Measurements from ENCODE around the gene PIK3CA. TPM values are rescaled to one million over a fixed set of nuclear protein-coding genes. Genes with fewer than 3 reads are reported as not detected.

Gene PIK3CA
- total and polyA plus RNA-seq, 2 experiments from 2014 or later, result 5.1 to 13.4 TPM

- Histone ChIP-seq H3K4me3 (no peak within 1 kb of the TSS), H3K4me2 (no peak within 1 kb of the TSS), H2AFZ (no peak within 1 kb of the TSS), H3K36me3 (ENCODE audit: insufficient read depth) (no peaks in the 10 kb centered on the region), H3K79me2 (replicated peaks; ENCODE audit: insufficient read depth) (0 out of 2 replicates have a peak, but pooled peaks cover 6% of the 10 kb centered on the region), H4K20me1 (replicated peaks; ENCODE audit: insufficient read depth) (no peaks in the 10 kb centered on the region), H3K27me3 (ENCODE audit: insufficient read depth) (no peaks in the 10 kb centered on the region), H3K27ac (ENCODE audit: low read depth) (no peak within 1 kb of the TSS), H3K9me2 (ENCODE audit: insufficient read depth) (no peaks in the 10 kb centered on the region), H3F3A (replicated peaks; ENCODE audit: low read depth) (no peaks in the 10 kb centered on the region), H3K4me1 (ENCODE audit: insufficient read depth) (no peaks in the 10 kb centered on the region)
- H3K4me1 Mint-ChIP-seq, result no peaks in the 10 kb centered on the region
- TF ChIP-seq EZH2phosphoT487 (IDR thresholded peaks at IDR 0.05; ENCODE audit: unreplicated experiment) (no peak), REST (IDR thresholded peaks at IDR 0.05; ENCODE audit: unreplicated experiment) (no peak), ZNF114 (CRISPR knock-in tag; IDR thresholded peaks at IDR 0.05) (no peak), JUNB (IDR thresholded peaks at IDR 0.05; ENCODE audit: unreplicated experiment) (no peak), NANOG (IDR thresholded peaks at IDR 0.05; ENCODE audit: borderline replicate concordance) (no peak), CREB1 (CRISPR knock-in tag; IDR thresholded peaks at IDR 0.05; ENCODE audit: low read depth) (no peak), ZNF462 (CRISPR knock-in tag; IDR thresholded peaks at IDR 0.05) (no peak), EZH2 (IDR thresholded peaks at IDR 0.05; ENCODE audit: low read depth, unreplicated experiment) (no peak), POLR2AphosphoS5 (IDR thresholded peaks at IDR 0.05; ENCODE audit: low read depth) (no peak), ETS1 (IDR thresholded peaks at IDR 0.05) (no peak), STAT1 (IDR thresholded peaks at IDR 0.05; ENCODE audit: unreplicated experiment) (no peak), CTCF (conservative IDR thresholded peaks at IDR 0.05; ENCODE audit: low read depth in 2 of 2) (no peak), ZNF331 (CRISPR knock-in tag; IDR thresholded peaks at IDR 0.05; ENCODE audit: low read depth) (no peak)
- no peaks in the 10 kb centered on the region for H3K9me3 Mint-ChIP-seq
- H3K27me3 Mint-ChIP-seq (ENCODE audit: insufficient read depth, low read depth, poor library complexity), result peaks cover 3% of the 10 kb centered on the region
- no peak within 1 kb of the TSS for H3K4me3 Mint-ChIP-seq
- ATAC-seq (no peak), DNase-seq (ENCODE audit: low spot score) (no peak)
- H3K27ac Mint-ChIP-seq, result no peak within 1 kb of the TSS; the same call in 1 of the 2 replicates
- peaks cover 5% of the 10 kb centered on the region; the same call in 1 of the 3 replicates for H3K36me3 Mint-ChIP-seq (ENCODE audit: low read depth)
Measured at GRCh38 chr3:179250803-179251476, 102.8 kb downstream of the PIK3CA start, which contains the start of gene KCNMB3. TSS of gene KCNMB3 (minus strand) at chr3:179251114. CDS start at chr3:179250990, 124 bp downstream.
